HepG2 (cell line): ENCODE measurements around the gene HYAL1. TPM values are rescaled to one million over a fixed set of nuclear protein-coding genes. Genes with fewer than 3 reads are reported as not detected.

Experiments
- CC2D1A ChIP-seq: sonication (generic); formaldehyde crosslinking; IDR thresholded peaks from 2 replicates; pipeline ENCODE4 v1.8.1; 2023; ENCODE audit warnings: mild to moderate bottlenecking, missing genetic modification reagents
- DDIT3 ChIP-seq: sonication (generic); formaldehyde crosslinking; IDR thresholded peaks from 2 replicates; pipeline ENCODE4 v1.4.0; 2020; ENCODE audit warnings: mild to moderate bottlenecking, missing genetic modification reagents
- FOXK2 ChIP-seq: fragments of 450-650 bp; IDR thresholded peaks from 2 replicates; pipeline ENCODE4 v1.6.1; 2016
- FOXO1 ChIP-seq: sonication (generic); formaldehyde crosslinking; IDR thresholded peaks from 2 replicates; pipeline ENCODE4 v1.4.0; 2020; ENCODE audit warnings: missing genetic modification reagents
- FOXO4 ChIP-seq: sonication (generic); formaldehyde crosslinking; conservative IDR thresholded peaks from 2 replicates; pipeline ENCODE4 v1.8.1; 2023; ENCODE audit warnings: missing genetic modification reagents
- HNF4A ChIP-seq: sonication (generic); formaldehyde crosslinking; IDR thresholded peaks from 2 replicates; pipeline ENCODE4 v1.4.0; 2020; ENCODE audit warnings: missing genetic modification reagents
- HNF4G ChIP-seq, 2 experiments: sonication (generic) in 1 of 2; formaldehyde crosslinking in 1 of 2; IDR thresholded peaks; 2 replicates each; pipeline versions ENCODE4 v1.4.0 to v1.6.1; 2011 to 2020; ENCODE audit warnings: borderline replicate concordance in 2 of 2, low read depth in 2 of 2, mild to moderate bottlenecking in 2 of 2, low read length in 1 of 2, missing genetic modification reagents in 1 of 2, moderate library complexity in 1 of 2
- MED1 ChIP-seq: sonication (generic); formaldehyde crosslinking; IDR thresholded peaks from 2 replicates; pipeline ENCODE4 v1.4.0; 2020; ENCODE audit warnings: missing genetic modification reagents
- MLLT10 ChIP-seq: sonication (generic); formaldehyde crosslinking; IDR thresholded peaks from 2 replicates; pipeline ENCODE4 v1.4.0; 2020; ENCODE audit warnings: missing genetic modification reagents
- PITX1 ChIP-seq: sonication (generic); formaldehyde crosslinking; IDR thresholded peaks from 2 replicates; pipeline ENCODE4 v1.5.1; 2020; ENCODE audit warnings: mild to moderate bottlenecking, missing genetic modification reagents
- RBAK ChIP-seq: sonication (generic); formaldehyde crosslinking; IDR thresholded peaks from 2 replicates; pipeline ENCODE4 v1.5.1; 2020; ENCODE audit warnings: mild to moderate bottlenecking, missing genetic modification reagents
- SALL1 ChIP-seq: sonication (generic); formaldehyde crosslinking; IDR thresholded peaks from 2 replicates; pipeline ENCODE4 v1.8.0; 2022; ENCODE audit warnings: mild to moderate bottlenecking, missing genetic modification reagents
- SAP130 ChIP-seq: IDR thresholded peaks from 2 replicates; pipeline ENCODE4 v1.6.1; 2016; ENCODE audit warnings: low read depth
- SKIL ChIP-seq: sonication (generic); formaldehyde crosslinking; IDR thresholded peaks from 2 replicates; pipeline ENCODE4 v1.8.0; 2022; ENCODE audit warnings: missing genetic modification reagents, mild to moderate bottlenecking, moderate library complexity, borderline replicate concordance
- SMARCC2 ChIP-seq: fragments of 450-650 bp; IDR thresholded peaks from 2 replicates; pipeline ENCODE4 v1.6.1; 2017; ENCODE audit warnings: antibody characterized with exemption, mild to moderate bottlenecking
- SRSF1 ChIP-seq: fragments of 200-400 bp; formaldehyde crosslinking; optimal IDR thresholded peaks from 2 replicates; pipeline ENCODE3; 2017; ENCODE audit warnings: mild to moderate bottlenecking, low read depth, low read length, moderate library complexity
- TP53 ChIP-seq: sonication (generic); formaldehyde crosslinking; conservative IDR thresholded peaks from 2 replicates; pipeline ENCODE4 v1.4.0; 2020; ENCODE audit warnings: missing genetic modification reagents
- ZBTB3 ChIP-seq: sonication (generic); formaldehyde crosslinking; IDR thresholded peaks from 2 replicates; pipeline ENCODE4 v1.4.0; 2020; ENCODE audit warnings: low read depth, mild to moderate bottlenecking, moderate library complexity, missing genetic modification reagents, borderline replicate concordance
- polyA plus RNA-seq, 8 experiments: library from polyadenylated mRNA; depleted of rRNA in 3 of 8; stranded (reverse) in 7 of 8; unstranded in 1 of 8; fragments of >200 nt; fragmentation: Illumina TruSeq in 4 of 8; extraction: Trizol in 4 of 8; gene quantifications; 2 replicates each; pipeline versions ENCODE4 v1.2.1 to v1.2.3, GENCODE V29; 2011 to 2016; ENCODE audit warnings: low read depth in 4 of 8, missing spikeins in 1 of 8, mixed read lengths in 1 of 8; ENCODE audit not compliant: insufficient read depth in 1 of 8
- total RNA-seq, 5 experiments: library from RNA; depleted of rRNA; stranded (reverse); fragments of >200 nt; fragmentation: Illumina TruSeq; extraction: Trizol; gene quantifications; 2 replicates each; pipeline ENCODE4 v1.2.3, GENCODE V29; 2016; ENCODE audit warnings: low read depth in 1 of 5
- TF ChIP-seq, protein P1 (sequence below): sonication (generic); formaldehyde crosslinking; IDR thresholded peaks from 2 replicates; pipeline ENCODE4 v1.4.0; 2020; ENCODE audit warnings: missing genetic modification reagents
- TF ChIP-seq, protein P2 (sequence below): IDR thresholded peaks from 2 replicates; pipeline ENCODE4 v1.6.1; 2012; ENCODE audit warnings: inconsistent platforms

HYAL1 gene
- total and polyA plus RNA-seq, 2 of the 13 experiments (the other 11 are each of a cell fraction or from before 2014, with no cell fraction given): 76.5 to 193 TPM

- TF ChIP-seq, protein P1, sequence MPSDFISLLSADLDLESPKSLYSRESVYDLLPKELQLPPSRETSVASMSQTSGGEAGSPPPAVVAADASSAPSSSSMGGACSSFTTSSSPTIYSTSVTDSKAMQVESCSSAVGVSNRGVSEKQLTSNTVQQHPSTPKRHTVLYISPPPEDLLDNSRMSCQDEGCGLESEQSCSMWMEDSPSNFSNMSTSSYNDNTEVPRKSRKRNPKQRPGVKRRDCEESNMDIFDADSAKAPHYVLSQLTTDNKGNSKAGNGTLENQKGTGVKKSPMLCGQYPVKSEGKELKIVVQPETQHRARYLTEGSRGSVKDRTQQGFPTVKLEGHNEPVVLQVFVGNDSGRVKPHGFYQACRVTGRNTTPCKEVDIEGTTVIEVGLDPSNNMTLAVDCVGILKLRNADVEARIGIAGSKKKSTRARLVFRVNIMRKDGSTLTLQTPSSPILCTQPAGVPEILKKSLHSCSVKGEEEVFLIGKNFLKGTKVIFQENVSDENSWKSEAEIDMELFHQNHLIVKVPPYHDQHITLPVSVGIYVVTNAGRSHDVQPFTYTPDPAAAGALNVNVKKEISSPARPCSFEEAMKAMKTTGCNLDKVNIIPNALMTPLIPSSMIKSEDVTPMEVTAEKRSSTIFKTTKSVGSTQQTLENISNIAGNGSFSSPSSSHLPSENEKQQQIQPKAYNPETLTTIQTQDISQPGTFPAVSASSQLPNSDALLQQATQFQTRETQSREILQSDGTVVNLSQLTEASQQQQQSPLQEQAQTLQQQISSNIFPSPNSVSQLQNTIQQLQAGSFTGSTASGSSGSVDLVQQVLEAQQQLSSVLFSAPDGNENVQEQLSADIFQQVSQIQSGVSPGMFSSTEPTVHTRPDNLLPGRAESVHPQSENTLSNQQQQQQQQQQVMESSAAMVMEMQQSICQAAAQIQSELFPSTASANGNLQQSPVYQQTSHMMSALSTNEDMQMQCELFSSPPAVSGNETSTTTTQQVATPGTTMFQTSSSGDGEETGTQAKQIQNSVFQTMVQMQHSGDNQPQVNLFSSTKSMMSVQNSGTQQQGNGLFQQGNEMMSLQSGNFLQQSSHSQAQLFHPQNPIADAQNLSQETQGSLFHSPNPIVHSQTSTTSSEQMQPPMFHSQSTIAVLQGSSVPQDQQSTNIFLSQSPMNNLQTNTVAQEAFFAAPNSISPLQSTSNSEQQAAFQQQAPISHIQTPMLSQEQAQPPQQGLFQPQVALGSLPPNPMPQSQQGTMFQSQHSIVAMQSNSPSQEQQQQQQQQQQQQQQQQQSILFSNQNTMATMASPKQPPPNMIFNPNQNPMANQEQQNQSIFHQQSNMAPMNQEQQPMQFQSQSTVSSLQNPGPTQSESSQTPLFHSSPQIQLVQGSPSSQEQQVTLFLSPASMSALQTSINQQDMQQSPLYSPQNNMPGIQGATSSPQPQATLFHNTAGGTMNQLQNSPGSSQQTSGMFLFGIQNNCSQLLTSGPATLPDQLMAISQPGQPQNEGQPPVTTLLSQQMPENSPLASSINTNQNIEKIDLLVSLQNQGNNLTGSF (CRISPR knock-in tag): no peak
- TF ChIP-seq SAP130 (CRISPR knock-in tag) (peak; percentile 58; the same call in 1 of the 2 replicates), FOXO4 (CRISPR knock-in tag) (no peak), SALL1 (CRISPR knock-in tag) (peak; percentile 64), HNF4A (CRISPR knock-in tag) (peak; percentile 94), DDIT3 (no peak), SKIL (CRISPR knock-in tag) (peak; percentile 57; the same call in 1 of the 2 replicates), FOXO1 (CRISPR knock-in tag) (no peak), SMARCC2 (peak; percentile 4; the same call in 1 of the 2 replicates), MED1 (CRISPR knock-in tag) (peak; percentile 66), TP53 (CRISPR knock-in tag) (no peak), HNF4G (IDR thresholded peaks at IDR 0.05; ENCODE audit: borderline replicate concordance, low read depth, low read length) (peak; percentile 94), HNF4G (CRISPR knock-in tag; IDR thresholded peaks at IDR 0.05; ENCODE audit: borderline replicate concordance, low read depth) (peak; percentile 86; the same call in 1 of the 2 replicates), MLLT10 (no peak), FOXK2 (peak; percentile 99), PITX1 (CRISPR knock-in tag) (peak; percentile 58), CC2D1A (CRISPR knock-in tag) (no peak), RBAK (CRISPR knock-in tag) (0 out of 2 replicates have a peak, but pooled peaks have one; percentile 14), ZBTB3 (no peak), SRSF1 (peak; percentile 21)
- TF ChIP-seq, protein P2, sequence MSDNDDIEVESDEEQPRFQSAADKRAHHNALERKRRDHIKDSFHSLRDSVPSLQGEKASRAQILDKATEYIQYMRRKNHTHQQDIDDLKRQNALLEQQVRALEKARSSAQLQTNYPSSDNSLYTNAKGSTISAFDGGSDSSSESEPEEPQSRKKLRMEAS: peak; percentile 95
Observed at GRCh38 chr3:50321336-50322114, 18.2 kb upstream of the HYAL1 start (continued).
